CD4-positive, alpha-beta T cell treated with Interleukin-4 for 1 hour (primary cell): ENCODE measurements around the gene DVL3.

ENCODE experiments used
- DNase-seq, 2 donors: peaks; one replicate each; pipeline ENCODE4 v3.0.0-alpha.2; 2020 to 2022

The DVL3 gene

GRCh38 chr3:184177767-184178306, 22.7 kb downstream of the DVL3 start:
- no peak for DNase-seq

GRCh38 chr3:184178521-184179138, 23.5 kb downstream of the DVL3 start:
- DNase-seq = no peak

DNA sequence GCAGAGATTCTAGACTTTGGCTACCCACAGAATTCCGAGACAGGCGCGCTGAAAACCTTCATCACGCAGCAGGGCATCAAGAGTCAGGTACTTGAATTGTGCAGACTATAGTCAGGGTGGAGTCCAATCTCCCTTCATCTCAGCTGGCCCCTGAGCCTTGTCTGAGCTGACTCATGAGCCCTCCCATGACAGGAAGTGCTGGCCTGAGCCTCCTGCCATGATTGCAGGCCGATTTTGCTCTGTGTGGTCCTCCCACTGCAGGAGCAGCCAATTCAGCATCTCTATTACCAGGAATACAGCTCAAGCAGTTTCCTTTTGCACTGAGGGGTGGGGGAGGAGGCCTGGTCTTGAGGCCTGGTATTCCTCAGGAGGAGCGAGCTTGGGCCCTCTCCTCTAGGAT, 25.0 kb downstream of the DVL3 start:
- DNase-seq = no peak

DNA sequence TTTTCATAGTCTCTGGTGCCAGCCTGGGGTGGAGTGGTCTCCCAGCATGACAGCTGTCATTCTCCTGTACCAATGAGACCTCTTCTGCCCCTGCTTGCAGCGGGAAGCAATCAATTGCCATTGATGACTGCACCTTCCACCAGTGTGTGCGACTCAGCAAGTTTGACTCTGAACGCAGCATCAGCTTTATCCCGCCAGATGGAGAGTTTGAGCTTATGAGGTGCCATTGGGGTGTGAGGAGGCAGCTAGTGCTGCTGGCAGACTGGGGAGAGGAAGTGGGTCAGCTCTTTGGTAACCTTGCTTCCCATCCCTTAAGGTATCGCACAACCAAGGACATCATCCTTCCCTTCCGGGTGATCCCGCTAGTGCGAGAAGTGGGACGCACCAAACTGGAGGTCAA, 26.4 kb downstream of the DVL3 start:
- no peak for DNase-seq

DNA sequence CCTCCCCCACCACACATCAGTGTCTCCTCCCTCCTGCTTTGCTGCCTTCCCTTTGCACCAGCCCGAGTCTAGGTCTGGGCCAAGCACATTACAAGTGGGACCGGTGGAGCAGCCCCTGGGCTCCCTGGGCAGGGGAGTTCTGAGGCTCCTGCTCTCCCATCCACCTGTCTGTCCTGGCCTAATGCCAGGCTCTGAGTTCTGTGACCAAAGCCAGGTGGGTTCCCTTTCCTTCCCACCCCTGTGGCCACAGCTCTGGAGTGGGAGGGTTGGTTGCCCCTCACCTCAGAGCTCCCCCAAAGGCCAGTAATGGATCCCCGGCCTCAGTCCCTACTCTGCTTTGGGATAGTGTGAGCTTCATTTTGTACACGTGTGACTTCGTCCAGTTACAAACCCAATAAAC, 28.5 kb downstream of the DVL3 start:
- DNase-seq = no peak

- no peak for DNase-seq
These were observed 29.5 kb downstream of the DVL3 start for GRCh38 chr3:184184546-184185230.

DNA sequence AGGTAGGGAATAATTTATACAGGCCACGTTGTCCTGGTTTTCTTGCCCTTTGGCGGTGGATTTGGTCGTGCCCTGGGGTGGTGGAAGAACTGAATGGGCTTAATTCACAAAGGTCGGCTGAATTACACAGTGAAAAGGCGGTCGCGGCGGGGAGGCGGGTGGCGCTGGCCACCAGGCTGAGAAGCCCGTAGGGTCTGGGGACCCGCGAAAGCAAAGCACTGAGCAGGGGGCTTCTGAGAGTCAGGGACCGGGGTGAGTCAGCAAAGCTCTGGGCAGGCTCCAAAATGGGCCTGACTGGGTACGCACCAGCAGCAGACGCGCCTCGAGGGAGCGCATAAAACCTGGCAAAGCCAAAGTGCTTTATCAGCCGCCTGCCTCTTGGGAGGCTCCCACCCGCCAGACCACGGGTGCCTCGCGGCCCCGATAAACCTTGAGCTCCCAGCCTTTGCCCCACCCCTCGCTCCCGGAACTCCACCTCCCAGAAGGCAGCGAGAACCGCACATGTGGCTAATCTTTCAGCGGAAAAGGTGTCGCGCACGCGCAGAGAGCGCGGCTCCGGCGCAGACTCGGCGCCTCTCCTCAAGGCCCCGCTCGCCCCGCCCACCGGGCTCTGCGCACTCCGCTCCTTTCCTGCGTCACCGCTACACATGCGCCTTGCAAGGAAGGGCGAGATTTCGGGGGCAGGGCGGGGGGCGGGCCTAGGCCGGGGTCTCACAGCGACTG, 30.4 kb downstream of the DVL3 start:
- DNase-seq = peak; percentile 99 to 100

- peak in 1 of 2 donors; percentile 17 for DNase-seq
These were observed 31.2 kb downstream of the DVL3 start, which contains the start of gene ABCF3 for GRCh38 chr3:184186184-184186901. ABCF3 (plus strand) TSS chr3:184186199; CDS start chr3:184186208, 9 bp downstream.

DNA sequence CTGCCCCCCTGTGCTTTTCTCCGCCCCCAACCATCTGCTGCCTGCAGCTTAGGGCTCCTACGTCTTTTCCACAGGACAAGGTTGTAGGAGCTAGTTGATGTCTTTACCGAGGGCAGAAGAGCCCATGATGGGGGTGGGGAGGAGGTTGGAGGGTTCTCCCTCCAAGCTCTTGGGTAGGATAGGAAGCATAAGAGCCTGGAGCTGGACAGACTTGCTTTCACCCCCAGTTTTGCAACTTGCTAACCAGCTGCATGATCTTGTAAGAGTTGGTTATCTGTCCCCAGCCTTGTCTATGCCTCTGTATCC, 31.7 kb downstream of the DVL3 start:
- no peak for DNase-seq

- no peak for DNase-seq
These were observed 32.9 kb downstream of the DVL3 start for GRCh38 chr3:184188080-184188479.

DNA sequence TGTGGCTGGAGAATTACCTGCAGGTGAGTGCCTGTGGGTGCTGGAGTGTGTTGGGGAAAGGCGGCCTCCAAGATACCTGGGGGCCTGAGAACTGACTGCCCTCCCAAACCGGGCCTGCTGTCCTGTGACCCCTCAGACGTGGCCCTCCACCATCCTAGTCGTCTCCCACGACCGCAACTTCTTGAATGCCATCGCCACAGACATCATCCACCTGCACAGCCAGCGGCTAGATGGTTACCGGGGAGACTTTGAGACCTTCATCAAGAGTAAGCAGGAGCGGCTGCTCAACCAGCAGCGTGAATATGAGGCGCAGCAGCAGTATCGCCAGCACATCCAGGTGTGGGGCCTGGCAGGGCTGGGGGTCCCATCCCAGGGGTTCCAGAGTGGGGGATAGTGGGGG, 34.2 kb downstream of the DVL3 start:
- DNase-seq = no peak

DNA sequence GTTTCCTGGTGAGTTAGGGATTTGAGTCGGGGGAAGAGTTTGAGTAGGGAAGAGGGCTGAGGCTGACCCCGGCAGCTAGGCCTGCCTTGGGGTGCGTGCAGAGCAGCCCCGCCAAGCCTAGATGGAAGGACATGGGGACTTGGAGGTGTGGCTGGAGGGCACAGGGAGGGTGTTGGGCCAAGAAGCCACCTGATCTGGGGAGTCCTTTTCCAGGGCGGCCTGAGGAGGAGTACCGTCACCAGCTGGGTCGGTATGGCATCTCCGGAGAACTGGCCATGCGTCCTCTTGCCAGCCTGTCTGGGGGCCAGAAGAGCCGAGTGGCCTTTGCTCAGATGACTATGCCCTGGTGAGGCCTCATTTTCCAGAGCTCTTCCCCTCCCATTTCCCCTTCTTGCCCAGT, 37.7 kb downstream of the DVL3 start:
- DNase-seq = no peak

DNA sequence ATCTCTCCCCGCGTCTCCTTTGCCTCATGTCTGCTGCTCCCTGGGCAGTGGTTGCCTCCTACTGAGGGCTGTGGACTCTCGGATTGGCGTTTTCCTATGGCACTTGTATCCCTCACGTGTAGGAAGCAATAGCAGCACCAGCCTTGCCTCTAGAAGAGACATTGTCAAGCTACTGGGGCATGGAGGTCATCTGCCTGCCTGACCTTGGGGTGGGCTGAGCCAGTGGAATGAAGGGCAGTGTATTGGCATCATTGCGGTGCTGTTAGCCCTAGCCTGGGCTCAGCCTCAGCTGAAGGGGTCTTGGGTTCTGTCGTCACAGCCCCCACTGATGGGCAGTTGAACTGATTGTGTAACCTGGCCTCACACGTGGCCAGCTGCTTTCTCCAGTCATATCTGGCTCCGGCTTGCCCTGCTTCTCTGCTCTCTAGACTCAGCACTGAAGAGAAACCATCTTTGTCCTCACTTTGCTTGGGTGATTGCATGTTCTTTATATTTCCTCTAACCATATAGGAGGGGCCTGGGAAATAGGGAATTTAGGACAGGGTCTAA, 38.9 kb downstream of the DVL3 start:
- DNase-seq = no peak

- no peak for DNase-seq
These were observed 41.4 kb downstream of the DVL3 start for GRCh38 chr3:184196536-184196935.

DNA sequence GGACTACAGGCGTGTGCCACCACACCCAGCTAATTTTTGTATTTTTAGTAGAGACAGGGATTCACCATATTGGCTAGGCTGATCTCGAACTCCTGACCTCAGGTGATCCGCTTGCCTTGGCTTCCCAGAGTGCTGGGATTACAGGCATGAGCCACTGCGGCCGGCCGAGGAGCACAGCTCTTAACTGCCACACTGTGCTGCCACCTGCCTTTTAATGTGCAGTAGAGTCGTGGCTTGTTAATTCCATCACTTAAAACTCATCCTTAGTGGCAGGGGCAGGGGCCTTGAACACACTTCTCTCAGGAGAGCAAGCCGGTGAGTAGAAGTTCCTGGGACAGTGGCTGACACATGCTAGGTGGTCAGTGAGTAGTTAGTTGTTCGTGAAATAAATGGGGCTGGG, 43.3 kb downstream of the DVL3 start:
- DNase-seq = no peak

DNA sequence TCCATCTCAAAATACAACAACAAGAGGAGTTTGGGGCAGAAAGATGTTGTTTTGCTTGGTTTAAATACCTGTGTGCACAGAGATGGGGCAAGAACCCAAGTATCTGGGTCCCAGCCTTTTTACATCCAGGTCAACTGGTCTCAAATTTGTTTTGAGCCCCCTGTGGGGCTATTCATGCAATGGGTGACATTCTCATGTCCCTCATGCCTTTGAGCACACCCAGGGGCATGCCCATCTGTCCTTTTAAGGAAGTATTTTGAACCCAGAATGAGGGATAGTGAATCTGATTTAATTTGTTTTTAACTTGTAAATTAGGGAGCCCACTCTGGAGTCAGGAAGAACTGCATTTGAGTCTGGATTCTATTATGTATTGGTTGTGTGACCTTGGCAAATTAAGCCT, 45.6 kb downstream of the DVL3 start:
- no peak for DNase-seq

- DNase-seq = no peak
These were observed 48.3 kb downstream of the DVL3 start for GRCh38 chr3:184203526-184203925.

- no peak for DNase-seq
These were observed 54.2 kb downstream of the DVL3 start for GRCh38 chr3:184209146-184209923.

DNA sequence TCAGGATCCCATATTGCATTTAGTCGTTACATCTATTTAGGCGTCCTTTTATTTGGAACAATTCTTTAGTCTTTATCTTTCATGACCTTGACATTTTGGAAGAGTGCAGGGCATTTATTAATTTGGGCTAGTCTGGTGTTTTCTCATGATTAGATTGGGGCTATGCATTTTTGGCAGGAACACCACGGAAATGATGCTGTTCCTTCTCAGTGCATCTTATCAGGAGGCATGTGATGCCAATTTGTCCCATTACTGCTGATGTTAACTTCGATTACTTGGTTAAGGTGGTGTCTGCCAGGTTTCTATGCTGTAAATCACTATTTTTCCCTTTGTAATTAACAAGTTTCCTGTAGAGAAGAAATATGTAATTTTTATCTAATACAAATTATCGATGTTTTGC, 56.1 kb downstream of the DVL3 start:
- DNase-seq = no peak

DNA sequence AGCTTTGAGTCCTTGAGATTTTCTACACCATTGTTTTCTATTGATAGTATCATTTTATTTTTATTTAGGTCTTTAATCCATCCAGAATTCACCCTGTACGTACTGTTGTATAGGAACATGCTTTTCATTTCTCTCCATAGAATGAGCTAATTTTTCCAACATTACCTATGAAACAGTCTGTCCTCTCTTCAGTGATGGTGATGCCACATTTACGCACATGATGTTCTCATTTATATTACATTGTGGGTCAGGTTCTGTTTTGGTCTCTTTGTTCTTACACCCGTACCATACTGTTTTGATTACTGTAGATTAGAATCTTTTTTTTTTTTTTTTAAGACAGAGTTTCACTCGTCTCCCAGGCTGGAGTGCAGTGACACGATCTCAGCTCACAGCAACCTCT, 56.5 kb downstream of the DVL3 start:
- no peak for DNase-seq

DNA sequence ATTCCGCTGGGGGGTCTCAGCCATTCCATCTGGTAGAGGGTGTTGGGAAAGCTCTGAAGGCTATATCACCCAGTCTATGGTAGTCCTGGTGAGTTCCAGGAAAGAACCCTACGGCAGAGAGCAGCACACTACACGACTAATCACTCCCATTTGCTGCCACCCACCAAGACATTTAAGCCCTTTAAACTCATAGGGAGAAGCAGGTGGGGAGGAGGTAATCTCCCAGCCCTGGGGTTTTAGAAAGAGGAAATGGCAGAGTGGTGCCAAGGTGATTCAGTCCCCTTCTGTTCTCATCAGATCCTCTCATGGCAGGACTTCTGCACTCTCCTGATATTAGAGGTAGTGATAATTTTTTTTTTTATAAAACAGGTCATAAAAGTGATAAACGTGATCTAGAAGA, 63.6 kb downstream of the DVL3 start:
- DNase-seq = no peak

GRCh38 chr3:184222521-184222920, 67.3 kb downstream of the DVL3 start:
- no peak for DNase-seq
